H9 (cell line): ENCODE results near the gene AFAP1L2. TPM values are rescaled to one million over a fixed set of nuclear protein-coding genes. Genes with fewer than 3 reads are reported as not detected.

Experiments used
- DNase-seq: peaks from one replicate; pipeline ENCODE4 v3.0.0-alpha.2; 2017
- H2AFZ ChIP-seq: one replicate; pipeline ENCODE4 v1.6.1; 2013; ENCODE audit warnings: mild to moderate bottlenecking, low read length, control low read depth, moderate library complexity
- H2AK5ac ChIP-seq: 2 replicates; pipeline ENCODE4 v1.6.1; 2013; ENCODE audit warnings: low read length, control low read depth, mixed read lengths; ENCODE audit not compliant: insufficient read length
- H2BK120ac ChIP-seq: one replicate; pipeline ENCODE4 v1.6.1; 2013; ENCODE audit warnings: low read depth, mild to moderate bottlenecking, low read length, control low read depth, inconsistent platforms; ENCODE audit not compliant: poor library complexity, severe bottlenecking
- H2BK12ac ChIP-seq: 2 replicates; pipeline ENCODE4 v1.6.1; 2013; ENCODE audit warnings: low read length, control low read depth, mixed read lengths, low read depth; ENCODE audit not compliant: insufficient read length
- H2BK15ac ChIP-seq: 2 replicates; pipeline ENCODE4 v1.6.1; 2013; ENCODE audit warnings: low read depth, low read length, control low read depth
- H2BK20ac ChIP-seq: one replicate; pipeline ENCODE4 v1.6.1; 2013; ENCODE audit warnings: low read depth, mild to moderate bottlenecking, low read length, control low read depth, inconsistent platforms; ENCODE audit not compliant: poor library complexity, severe bottlenecking
- H2BK5ac ChIP-seq: 2 replicates; pipeline ENCODE4 v1.6.1; 2013; ENCODE audit warnings: low read length, control low read depth, mixed read lengths; ENCODE audit not compliant: insufficient read length
- H3K14ac ChIP-seq: 2 replicates; pipeline ENCODE4 v1.6.1; 2013; ENCODE audit warnings: low read length, control low read depth; ENCODE audit not compliant: insufficient read depth
- H3K18ac ChIP-seq: 2 replicates; pipeline ENCODE4 v1.6.1; 2013; ENCODE audit warnings: low read depth, mild to moderate bottlenecking, mixed read lengths, low read length, control low read depth; ENCODE audit not compliant: insufficient read length
- H3K23ac ChIP-seq: 2 replicates; pipeline ENCODE4 v1.6.1; 2013; ENCODE audit warnings: low read length, control low read depth, mixed read lengths, low read depth; ENCODE audit not compliant: insufficient read length
- H3K23me2 ChIP-seq: 2 replicates; pipeline ENCODE4 v1.6.1; 2013; ENCODE audit warnings: low read depth, mild to moderate bottlenecking, mixed read lengths, low read length, control low read depth; ENCODE audit not compliant: insufficient read length, poor library complexity, severe bottlenecking
- H3K27ac ChIP-seq: 2 replicates; pipeline ENCODE4 v1.5.1; 2013; ENCODE audit warnings: low read length, control low read depth, mixed read lengths, low read depth; ENCODE audit not compliant: insufficient read length
- H3K27me3 ChIP-seq: 2 replicates; pipeline ENCODE4 v1.6.1; 2013; ENCODE audit warnings: low read length, control low read depth, inconsistent platforms; ENCODE audit not compliant: insufficient read depth
- H3K4ac ChIP-seq: 2 replicates; pipeline ENCODE4 v1.6.1; 2013; ENCODE audit warnings: low read depth, mild to moderate bottlenecking, control low read depth, inconsistent platforms, low read length, moderate library complexity
- H3K4me1 ChIP-seq: 2 replicates; pipeline ENCODE4 v1.6.1; 2013; ENCODE audit warnings: low read length, control low read depth, inconsistent platforms; ENCODE audit not compliant: insufficient read depth
- H3K4me2 ChIP-seq: 2 replicates; pipeline ENCODE4 v1.6.1; 2013; ENCODE audit warnings: low read length, control low read depth, mixed read lengths; ENCODE audit not compliant: insufficient read length, insufficient read depth
- H3K56ac ChIP-seq: 2 replicates; pipeline ENCODE4 v1.6.1; 2013; ENCODE audit warnings: low read depth, mild to moderate bottlenecking, mixed read lengths, low read length, control low read depth; ENCODE audit not compliant: insufficient read length
- H3K79me1 ChIP-seq: 2 replicates; pipeline ENCODE4 v1.6.1; 2013; ENCODE audit warnings: low read depth, mild to moderate bottlenecking, moderate library complexity, low read length, control low read depth, inconsistent platforms; ENCODE audit not compliant: insufficient read depth, poor library complexity, severe bottlenecking
- H3K79me2 ChIP-seq: 2 replicates; pipeline ENCODE4 v1.6.1; 2013; ENCODE audit warnings: low read length, control low read depth, inconsistent platforms; ENCODE audit not compliant: insufficient read depth
- H3K9ac ChIP-seq: 2 replicates; pipeline ENCODE4 v1.6.1; 2013; ENCODE audit warnings: low read length, control low read depth, mixed read lengths; ENCODE audit not compliant: insufficient read length; ENCODE audit errors: extremely low read depth
- H3K9me3 ChIP-seq: one replicate; pipeline ENCODE4 v1.6.1; 2013; ENCODE audit warnings: low read depth, low read length, inconsistent platforms; ENCODE audit not compliant: control insufficient read depth
- H3T11ph ChIP-seq: one replicate; pipeline ENCODE4 v1.6.1; 2013; ENCODE audit warnings: mild to moderate bottlenecking, low read length, control low read depth, inconsistent platforms
- H4K20me1 ChIP-seq: one replicate; pipeline ENCODE4 v1.6.1; 2013; ENCODE audit not compliant: control insufficient read depth, insufficient read length, insufficient read depth
- H4K5ac ChIP-seq: 2 replicates; pipeline ENCODE4 v1.6.1; 2013; ENCODE audit warnings: low read depth, mild to moderate bottlenecking, mixed read lengths, low read length, control low read depth; ENCODE audit not compliant: insufficient read length
- H4K8ac ChIP-seq: replicated peaks from 2 replicates; pipeline ENCODE4 v1.6.1; 2013; ENCODE audit warnings: low read length, control low read depth, mixed read lengths, low read depth; ENCODE audit not compliant: insufficient read length
- H4K91ac ChIP-seq: 2 replicates; pipeline ENCODE4 v1.6.1; 2013; ENCODE audit warnings: low read depth, mild to moderate bottlenecking, moderate library complexity, mixed read lengths, low read length, control low read depth; ENCODE audit not compliant: insufficient read length
- H3K27ac Mint-ChIP-seq, 3 experiments: 2 replicates in 2 of 3; 3 replicates in 1 of 3; pipeline ENCODE4 v1.8.0; 2020 to 2021; ENCODE audit warnings: mixed read lengths in 3 of 3, mild to moderate bottlenecking in 1 of 3, moderate library complexity in 1 of 3
- H3K27me3 Mint-ChIP-seq: 2 replicates; pipeline ENCODE4 v1.8.0; 2021; ENCODE audit warnings: low read depth, mild to moderate bottlenecking, moderate library complexity, mixed read lengths
- H3K36me3 Mint-ChIP-seq, 3 experiments: 2 replicates in 2 of 3; 3 replicates in 1 of 3; pipeline ENCODE4 v1.8.0; 2020 to 2021; ENCODE audit warnings: low read depth in 3 of 3, mixed read lengths in 3 of 3; ENCODE audit not compliant: insufficient read depth in 1 of 3
- H3K4me1 Mint-ChIP-seq, 2 experiments: 2 replicates each; pipeline ENCODE4 v1.8.0; 2020; ENCODE audit warnings: mixed read lengths in 2 of 2
- H3K4me3 Mint-ChIP-seq, 2 experiments: 2 replicates in 1 of 2; 3 replicates in 1 of 2; pipeline ENCODE4 v1.8.0; 2020 to 2021; ENCODE audit warnings: mild to moderate bottlenecking in 2 of 2, mixed read lengths in 2 of 2, moderate library complexity in 1 of 2
- H3K9me3 Mint-ChIP-seq, 2 experiments: 2 replicates in 1 of 2; 3 replicates in 1 of 2; pipeline ENCODE4 v1.8.0; 2020; ENCODE audit warnings: mild to moderate bottlenecking in 2 of 2, mixed read lengths in 2 of 2, moderate library complexity in 1 of 2
- CTCF ChIP-seq: fragments of 200-600 bp; sonication (generic); conservative IDR thresholded peaks from 3 replicates; pipeline ENCODE4 v1.8.0; 2021; ENCODE audit warnings: antibody characterized with exemption, mild to moderate bottlenecking
- WGBS: extraction: QIAGEN DNeasy Blood & Tissue Kit; methylation state at CpG from one replicate; pipeline ENCODE4 v1.1.7; 2013; ENCODE audit warnings: missing lambda C conversion rate, low lambda C conversion rate, mixed read lengths; ENCODE audit not compliant: insufficient read length; ENCODE audit errors: extremely low coverage; 5-methylcytosine and 5-hydroxymethylcytosine counted together
- total RNA-seq: library from RNA; stranded (reverse); gene quantifications from 2 replicates; pipeline ENCODE4 v1.2.1, GENCODE V29; 2021

AFAP1L2 gene
- total RNA-seq, 1 experiment from 2014 or later = 0.77 TPM

- H2AFZ ChIP-seq = no peak overlapping the region
- peaks cover 91% of the 10 kb centered on the region for H3K27me3 Mint-ChIP-seq
- no peak overlapping the region for H2BK15ac ChIP-seq
- H3K9me3 Mint-ChIP-seq = peaks cover 2 to 5% of the 10 kb centered on the region in 2 experiments; a peak in 2 of 5 replicates
- TF ChIP-seq CTCF = no peak
- H3K18ac ChIP-seq = no peak overlapping the region
- H3K27ac ChIP-seq = no peak overlapping the region
- no peak overlapping the region for H3K14ac ChIP-seq
- H3K4me1 ChIP-seq = no peaks in the 10 kb centered on the region
- peaks cover 13 to 22% of the 10 kb centered on the region in 2 experiments for H3K4me1 Mint-ChIP-seq
- no peak overlapping the region for H2BK5ac ChIP-seq
- H3K4ac ChIP-seq = no peak overlapping the region
- H4K20me1 ChIP-seq = no peaks in the 10 kb centered on the region
- no peak overlapping the region for H3K9ac ChIP-seq
- no peak for DNase-seq
- no peak overlapping the region for H3K23ac ChIP-seq
- no peak overlapping the region for H2AK5ac ChIP-seq
- H4K5ac ChIP-seq = no peak overlapping the region
- H2BK120ac ChIP-seq = no peak overlapping the region
- H3T11ph ChIP-seq = no peak overlapping the region
- H3K27ac Mint-ChIP-seq = no peak overlapping the region; a peak in 1 of 7 replicates
- H2BK20ac ChIP-seq = no peak overlapping the region
- H2BK12ac ChIP-seq = no peak overlapping the region
- H3K27me3 ChIP-seq = no peaks in the 10 kb centered on the region; the same call in 1 of the 2 replicates
- no peaks in the 10 kb centered on the region for H3K79me2 ChIP-seq
- WGBS = no CpG with 5 or more reads among the region's 17 CpGs
- H3K79me1 ChIP-seq = no peaks in the 10 kb centered on the region
- H3K4me3 Mint-ChIP-seq = peak overlapping the region; percentile 72 to 89
- H4K91ac ChIP-seq = no peak overlapping the region
- peak overlapping the region; percentile 78 for H3K4me2 ChIP-seq
- H3K23me2 ChIP-seq = peaks cover 24% of the 10 kb centered on the region
- H3K36me3 Mint-ChIP-seq = no peaks in the 10 kb centered on the region
- no peak overlapping the region for H3K56ac ChIP-seq
- no peaks in the 10 kb centered on the region for H3K9me3 ChIP-seq
- no peak overlapping the region for H4K8ac ChIP-seq
Observed at GRCh38 chr10:114402871-114403540, 1.3 kb downstream of the AFAP1L2 start.
